GM12872 (cell line): Measurements from ENCODE around the gene MACROH2A2.

Experiments used
- TF ChIP-seq, protein P1 (sequence below): IDR thresholded peaks from 3 replicates; pipeline ENCODE4 v1.5.1; 2011; ENCODE audit warnings: low read depth, mild to moderate bottlenecking, low read length, moderate library complexity; ENCODE audit not compliant: insufficient read depth

The MACROH2A2 gene

DNA sequence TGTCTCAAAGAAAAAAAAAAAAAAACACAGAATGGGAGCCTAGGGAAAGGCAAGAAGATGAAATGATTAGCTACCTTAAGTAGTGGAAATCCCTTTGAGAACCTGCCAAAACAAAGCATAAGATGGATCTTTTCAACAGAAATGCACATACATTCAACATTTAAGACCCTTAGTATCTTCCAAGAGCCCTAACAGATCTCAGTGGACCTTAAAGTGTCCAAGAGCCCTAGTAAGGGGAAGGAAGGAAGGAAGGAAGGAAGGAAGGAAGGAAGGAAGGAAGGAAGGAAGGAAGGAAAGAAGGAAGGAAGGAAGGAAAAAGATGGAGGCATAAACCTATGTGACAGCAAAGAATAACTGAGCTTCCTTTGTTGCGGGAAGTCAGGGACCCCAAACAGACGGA lies 11.6 kb upstream of the MACROH2A2 start:
- TF ChIP-seq, protein P1, sequence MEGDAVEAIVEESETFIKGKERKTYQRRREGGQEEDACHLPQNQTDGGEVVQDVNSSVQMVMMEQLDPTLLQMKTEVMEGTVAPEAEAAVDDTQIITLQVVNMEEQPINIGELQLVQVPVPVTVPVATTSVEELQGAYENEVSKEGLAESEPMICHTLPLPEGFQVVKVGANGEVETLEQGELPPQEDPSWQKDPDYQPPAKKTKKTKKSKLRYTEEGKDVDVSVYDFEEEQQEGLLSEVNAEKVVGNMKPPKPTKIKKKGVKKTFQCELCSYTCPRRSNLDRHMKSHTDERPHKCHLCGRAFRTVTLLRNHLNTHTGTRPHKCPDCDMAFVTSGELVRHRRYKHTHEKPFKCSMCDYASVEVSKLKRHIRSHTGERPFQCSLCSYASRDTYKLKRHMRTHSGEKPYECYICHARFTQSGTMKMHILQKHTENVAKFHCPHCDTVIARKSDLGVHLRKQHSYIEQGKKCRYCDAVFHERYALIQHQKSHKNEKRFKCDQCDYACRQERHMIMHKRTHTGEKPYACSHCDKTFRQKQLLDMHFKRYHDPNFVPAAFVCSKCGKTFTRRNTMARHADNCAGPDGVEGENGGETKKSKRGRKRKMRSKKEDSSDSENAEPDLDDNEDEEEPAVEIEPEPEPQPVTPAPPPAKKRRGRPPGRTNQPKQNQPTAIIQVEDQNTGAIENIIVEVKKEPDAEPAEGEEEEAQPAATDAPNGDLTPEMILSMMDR, result no peak

DNA sequence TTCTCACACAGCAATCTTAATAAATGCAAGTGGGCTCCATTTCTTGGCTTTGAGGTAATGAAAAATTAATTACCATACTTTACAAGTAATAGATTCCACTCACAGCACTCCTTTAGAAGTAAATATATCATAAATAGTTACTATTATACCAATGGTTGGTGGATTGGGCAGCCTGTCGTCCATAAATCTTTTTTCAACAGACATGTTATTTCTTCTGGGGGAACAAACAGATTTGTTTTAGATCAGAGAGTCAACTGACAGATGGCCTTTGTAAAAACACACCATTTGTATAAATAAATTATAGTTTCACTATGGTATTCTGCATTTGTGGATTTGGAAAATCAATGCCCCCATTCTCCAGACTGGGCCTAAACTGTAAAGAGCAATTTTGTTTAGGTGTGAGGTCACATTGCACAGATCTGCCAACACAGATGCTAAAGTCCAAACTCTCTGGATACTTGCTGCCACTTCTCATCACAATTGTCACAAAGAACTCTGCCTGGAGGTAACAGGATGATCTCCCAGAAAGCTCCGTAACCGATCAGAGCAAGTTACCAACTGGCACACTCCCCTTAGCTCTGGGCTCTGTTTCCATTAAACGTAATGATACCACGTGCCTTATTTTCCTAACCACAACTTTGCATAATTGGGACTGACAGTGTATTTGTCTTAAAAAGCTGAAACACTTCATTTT lies 4.5 kb upstream of the MACROH2A2 start:
- TF ChIP-seq, protein P1, result no peak

DNA sequence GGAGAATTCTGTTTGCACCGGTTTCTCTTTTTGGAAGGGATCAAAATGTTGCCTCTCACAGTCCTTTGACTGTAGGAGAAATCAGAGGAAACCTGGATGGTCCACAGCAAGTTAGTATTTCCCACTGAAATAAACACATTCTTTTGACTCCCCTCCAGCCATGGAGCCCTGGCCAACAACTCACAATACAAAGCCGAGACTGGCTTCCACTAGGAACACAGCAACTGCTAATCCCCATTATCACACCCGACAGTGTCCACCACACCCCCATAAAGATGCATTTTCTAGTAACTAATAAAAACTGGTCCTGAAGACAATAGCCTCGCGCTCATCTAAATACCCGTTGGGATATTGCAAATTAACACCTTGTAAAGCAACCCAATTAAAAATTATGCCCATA lies 798 bp upstream of the MACROH2A2 start:
- TF ChIP-seq, protein P1, result no peak

DNA sequence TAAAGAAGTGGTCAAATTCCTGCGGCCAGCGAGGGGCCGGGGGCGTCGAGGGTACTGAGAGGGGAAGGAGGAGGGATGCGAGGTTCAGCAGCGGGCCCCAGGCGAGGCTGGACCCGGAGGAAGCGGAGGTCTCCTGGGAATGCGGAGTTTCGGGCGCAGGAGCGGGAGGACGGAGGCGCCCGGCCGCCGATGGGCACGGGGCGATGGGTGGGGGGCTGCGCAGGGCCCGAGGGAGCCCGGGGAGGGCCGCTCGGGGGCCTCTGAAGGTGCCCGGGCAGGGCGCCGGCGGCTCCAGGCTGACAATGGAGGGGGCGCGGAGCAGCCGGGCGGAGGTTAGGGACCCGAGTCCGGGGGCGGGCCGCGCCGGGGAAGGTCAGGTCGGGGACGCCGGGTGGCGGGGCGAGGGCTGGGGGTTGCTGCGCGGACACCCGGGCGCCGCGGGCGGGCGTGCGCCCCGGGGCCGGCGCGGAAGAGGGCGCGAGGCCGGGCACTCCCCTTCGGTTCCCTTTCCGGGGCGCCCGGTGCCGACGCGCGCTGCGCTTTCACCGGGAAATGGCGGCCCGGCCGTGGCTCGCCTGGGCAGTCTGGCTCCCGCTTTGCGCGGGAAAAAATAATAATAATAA lies 683 bp downstream of the MACROH2A2 start:
- TF ChIP-seq, protein P1, result no peak

DNA sequence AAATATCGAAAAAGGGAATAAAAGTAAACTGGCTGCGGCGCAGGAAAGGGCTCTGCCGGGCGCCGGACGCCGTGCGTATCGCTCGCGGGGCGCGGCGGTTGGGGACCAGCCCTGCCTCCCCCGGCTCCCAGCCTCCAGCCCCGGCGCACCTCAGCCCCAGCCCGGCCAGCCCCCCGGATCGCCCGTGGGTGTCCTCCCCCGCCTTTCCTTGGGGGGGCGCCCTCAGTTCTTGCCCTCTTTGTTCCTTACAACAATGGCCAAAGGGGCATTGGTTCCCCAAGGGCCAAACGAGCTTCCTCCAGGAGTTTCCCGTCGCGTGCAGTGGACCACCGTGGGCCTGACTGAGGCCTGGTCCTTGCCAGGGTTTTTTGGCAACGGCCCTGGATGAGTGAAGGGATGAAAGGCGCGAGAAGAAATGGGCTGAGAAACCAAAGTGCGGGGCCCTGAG lies 1.2 kb downstream of the MACROH2A2 start:
- TF ChIP-seq, protein P1, result no peak

DNA sequence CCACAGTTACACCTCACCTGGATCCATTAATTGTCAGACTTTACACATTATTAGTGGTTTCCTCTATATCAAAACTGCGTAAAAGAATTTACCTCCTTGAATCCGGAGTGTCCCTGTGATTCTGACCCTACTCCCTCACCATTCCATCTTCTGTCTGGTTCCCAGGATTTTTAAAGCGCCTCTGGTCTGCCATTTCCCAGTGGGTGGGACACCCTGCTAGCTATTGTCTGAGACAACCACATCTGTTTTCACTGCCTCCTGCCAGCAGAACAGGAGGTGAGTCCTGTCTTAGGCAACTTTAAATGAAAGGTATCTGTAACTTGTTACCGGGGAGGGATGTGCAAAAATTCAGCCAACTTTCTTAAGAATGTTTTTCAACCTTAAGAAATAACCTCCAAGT lies 2.3 kb downstream of the MACROH2A2 start:
- TF ChIP-seq, protein P1, result no peak

DNA sequence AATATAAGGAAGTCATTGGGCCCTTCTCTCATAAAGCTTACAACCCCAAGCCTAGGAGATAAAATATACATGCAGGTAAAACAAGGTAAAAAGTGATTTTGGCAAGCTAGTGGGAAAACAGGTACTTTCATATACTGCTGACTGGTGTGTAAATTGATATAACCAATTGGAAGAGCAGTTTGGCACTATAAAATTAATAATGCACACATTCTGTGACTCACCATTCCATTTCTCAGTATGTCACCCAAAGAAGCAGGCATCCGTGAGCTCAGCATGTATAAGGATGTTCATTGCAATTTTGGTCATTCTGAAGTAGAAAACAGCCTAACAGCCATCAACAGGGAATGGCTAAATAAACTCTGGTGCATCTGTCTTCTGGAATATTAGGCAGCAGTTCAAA lies 2.9 kb downstream of the MACROH2A2 start:
- TF ChIP-seq, protein P1, result no peak
